ENCODE results near the gene LPA. TPM values are rescaled to one million over a fixed set of nuclear protein-coding genes. Genes with fewer than 3 reads are reported as not detected.

The LPA gene
- total and polyA plus RNA-seq, 2 of the 8 experiments (the other 6 are each of a cell fraction or from before 2014, with no cell fraction given): 0.39 TPM; not detected in 1

DNA sequence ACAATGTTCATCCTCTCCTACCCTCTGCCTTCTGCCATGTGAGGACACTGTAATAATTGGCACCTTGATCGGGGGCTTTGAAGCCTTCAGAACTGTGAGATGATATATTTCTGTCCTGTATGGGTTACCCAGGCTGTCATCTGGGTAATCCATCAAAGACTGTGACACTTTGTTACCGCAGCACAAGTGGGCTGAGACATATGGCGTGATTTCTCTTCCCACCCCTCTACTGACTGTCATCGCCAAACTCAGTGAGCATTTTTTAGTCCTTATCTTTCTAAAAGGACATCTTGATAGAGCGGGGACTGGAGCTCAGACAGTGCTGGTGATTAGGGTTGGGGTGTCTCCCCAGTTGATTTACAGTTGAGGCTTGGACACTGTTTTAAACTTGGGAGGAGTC, 27.5 kb upstream of the LPA start:
- Histone ChIP-seq H2BK12ac (ENCODE audit: low read depth, low read length) (no peak overlapping the region), H3K4me1 (replicated peaks in 1 of 4; ENCODE audit: control insufficient read depth in 3 of 4, insufficient read depth in 4 of 4, low read length in 3 of 4) (no peaks in the 10 kb centered on the region), H3K27me3 (replicated peaks in 1 of 4; ENCODE audit: control insufficient read depth in 3 of 4, extremely low read depth in 1 of 4, insufficient read depth in 3 of 4, low read length in 3 of 4) (no peaks in the 10 kb centered on the region), H3K23me2 (ENCODE audit: low read depth, low read length) (no peaks in the 10 kb centered on the region), H3K4ac (replicated peaks; ENCODE audit: insufficient read length, low read depth, low read length) (no peak overlapping the region), H2BK15ac (ENCODE audit: low read length) (no peak overlapping the region), H4K91ac (replicated peaks; ENCODE audit: insufficient read length, low read length) (no peak overlapping the region), H3K9ac (replicated peaks in 1 of 4; ENCODE audit: extremely low read depth in 1 of 4, low read depth in 3 of 4, low read length in 3 of 4) (no peak overlapping the region), H2AK5ac (ENCODE audit: low read depth, low read length) (no peak overlapping the region), H4K5ac (ENCODE audit: insufficient read length, low read depth, low read length) (no peak overlapping the region), H2BK5ac (ENCODE audit: low read depth, low read length) (no peak overlapping the region), H3K36me3 (ENCODE audit: control insufficient read depth in 2 of 4, insufficient read depth in 4 of 4, low read length in 3 of 4) (no peaks in the 10 kb centered on the region), H4K20me1 (replicated peaks in 1 of 2; ENCODE audit: control insufficient read depth in 1 of 2, insufficient read depth in 2 of 2, low read length in 2 of 2) (no peaks in the 10 kb centered on the region), H2BK120ac (replicated peaks; ENCODE audit: low read depth, low read length) (no peak overlapping the region), H3K79me2 (ENCODE audit: control insufficient read depth in 1 of 2, insufficient read depth in 2 of 2, low read length in 2 of 2) (no peaks in the 10 kb centered on the region), H4K8ac (ENCODE audit: extremely low read depth, insufficient read depth, low read length) (no peak overlapping the region), H2AFZ (ENCODE audit: low read length) (no peak overlapping the region), H2BK20ac (ENCODE audit: low read length) (no peak overlapping the region), H3K79me1 (ENCODE audit: low read depth, low read length) (no peaks in the 10 kb centered on the region), H3K9me3 (ENCODE audit: insufficient read depth in 2 of 2, low read depth in 1 of 2, low read length in 1 of 2) (peaks cover 8 to 20% of the 10 kb centered on the region in 2 experiments; a peak in 3 of 4 replicates), H3K27ac (ENCODE audit: low read depth, low read length) (no peak overlapping the region), H3K56ac (replicated peaks; ENCODE audit: insufficient read length, low read depth, low read length) (no peak overlapping the region), H3K18ac (ENCODE audit: extremely low read depth, low read length) (no peak overlapping the region), H3K14ac (ENCODE audit: insufficient read length) (no peak overlapping the region), H3K4me2 (ENCODE audit: insufficient read depth in 1 of 2, low read depth in 2 of 2, low read length in 2 of 2) (no peak overlapping the region), H3K4me3 (ENCODE audit: extremely low read depth in 1 of 4, insufficient read depth in 2 of 4, low read depth in 3 of 4, low read length in 4 of 4) (no peak overlapping the region), H3K23ac (ENCODE audit: insufficient read length) (no peak overlapping the region)
- POLR2A ChIA-PET (ENCODE audit: partially characterized antibody): no interaction called here
- no peak for DNase-seq (ENCODE audit: low read depth in 1 of 2, low spot score in 2 of 2)
- CTCF ChIA-PET (ENCODE audit: partially characterized antibody): no interaction called here
- 91% methylated on average over 5 of the region's 5 CpGs; no CpG with 5 or more reads in 1 of the 2 experiments for WGBS, 2 experiments (ENCODE audit: extremely low coverage in 1 of 2, insufficient coverage in 1 of 2, insufficient read length in 1 of 2, insufficient replicate concordance in 2 of 2, low coverage in 1 of 2, low lambda C conversion rate in 2 of 2, missing lambda C conversion rate in 1 of 2)
- FAIRE-seq: no peak
- no peak for TF ChIP-seq USF2 (IDR thresholded peaks at IDR 0.05; ENCODE audit: low read length)
- no peak for TF ChIP-seq SIX5 (IDR thresholded peaks at IDR 0.05; ENCODE audit: low read depth, low read length)
- TF ChIP-seq SP1 (IDR thresholded peaks at IDR 0.05; ENCODE audit: low read depth, low read length): no peak
- TF ChIP-seq CBX8 (IDR thresholded peaks at IDR 0.05; ENCODE audit: borderline replicate concordance, low read depth, low read length): no peak
- no peak for TF ChIP-seq FOSL1 (IDR thresholded peaks at IDR 0.05; ENCODE audit: insufficient read depth, low read depth, low read length)
- TF ChIP-seq PHF8 (conservative IDR thresholded peaks at IDR 0.05; ENCODE audit: low read depth, low read length): no peak
- no peak for TF ChIP-seq CHD2 (IDR thresholded peaks at IDR 0.05; ENCODE audit: low read length)
- no peak for TF ChIP-seq BRCA1 (IDR thresholded peaks at IDR 0.05; ENCODE audit: low read depth, low read length)
- no peak for TF ChIP-seq CEBPB (IDR thresholded peaks at IDR 0.05; ENCODE audit: low read depth, low read length)
- TF ChIP-seq RBBP5 (IDR thresholded peaks at IDR 0.05; ENCODE audit: borderline replicate concordance, low read depth, low read length): no peak
- no peak for TF ChIP-seq E2F6 (IDR thresholded peaks at IDR 0.05)
- TF ChIP-seq ASH2L (IDR thresholded peaks at IDR 0.05; ENCODE audit: low read length): no peak
- no peak for TF ChIP-seq JUN (IDR thresholded peaks at IDR 0.05; ENCODE audit: low read depth, low read length)
- no peak for TF ChIP-seq RXRA (IDR thresholded peaks at IDR 0.05; ENCODE audit: insufficient read depth, low read depth, low read length)
- no peak for TF ChIP-seq SP4 (IDR thresholded peaks at IDR 0.05; ENCODE audit: low read length)
